ENCODE measurements around the gene HOXC9. TPM values are rescaled to one million over a fixed set of nuclear protein-coding genes. Genes with fewer than 3 reads are reported as not detected.

The HOXC9 gene
- polyA plus RNA-seq, 1 of the 3 experiments (the other 2 are of a cell fraction), result 1.9 TPM

DNA sequence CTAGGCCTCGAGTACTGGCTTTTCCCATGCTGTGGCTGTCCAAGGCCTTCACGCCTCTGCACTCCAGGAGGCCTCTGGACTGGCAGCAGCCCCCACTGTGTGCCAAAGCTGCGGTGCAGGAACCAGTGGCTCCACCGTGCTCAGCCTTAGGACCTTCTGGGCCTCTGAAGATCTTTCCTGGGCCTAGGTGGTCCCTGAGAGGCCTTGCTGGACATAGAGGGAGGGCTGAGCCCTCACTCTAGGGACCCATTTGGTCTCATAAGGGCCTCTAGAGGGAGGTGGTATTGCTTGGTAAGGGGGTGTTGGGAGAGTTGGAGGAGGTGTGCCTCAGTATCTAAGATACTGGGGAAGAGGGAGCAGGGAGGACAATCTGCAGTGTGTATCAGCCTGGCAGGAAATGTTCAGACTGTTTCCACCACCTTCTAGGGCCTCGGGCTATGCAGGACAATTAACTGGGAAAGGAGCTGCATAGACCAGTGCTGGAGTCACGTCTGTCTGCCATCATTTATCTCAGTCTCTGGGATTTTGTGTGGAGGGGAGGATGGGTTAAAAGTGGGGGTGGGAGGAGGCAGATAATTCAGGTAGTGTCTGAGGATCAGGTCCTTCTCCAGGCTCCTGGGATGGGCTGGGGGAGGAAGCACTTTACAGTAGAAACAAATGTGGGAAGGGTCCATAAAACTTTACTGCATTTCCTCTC is 35.8 kb downstream of the HOXC9 start:
- H3K4me1 ChIP-seq (ENCODE audit: control insufficient read depth in 1 of 2, insufficient read depth in 2 of 2, low read depth in 1 of 2, low read length in 1 of 2), result peaks cover 0 to 46% of the 10 kb centered on the region in 2 experiments; a peak in 1 of 4 replicates
- H3K9me3 ChIP-seq, result no peaks in the 10 kb centered on the region
- H3K36me3 ChIP-seq (replicated peaks in 1 of 2; ENCODE audit: control insufficient read depth in 1 of 2, insufficient read depth in 2 of 2, low read length in 1 of 2), result no peaks in the 10 kb centered on the region
- peak; percentile 44 for DNase-seq
- H3K9ac ChIP-seq, result no peak overlapping the region
- CTCF ChIA-PET, result interaction anchor here (1.0 to 23.2 kb wide), 10 partner anchors 12 to 1895 kb away, joined by 3 to 548 read pairs (median 6); partner anchors contain the start of genes DGKA, HOXC4 and SMUG1
- POLR2A ChIA-PET, result interaction anchor here (1.2 to 3.4 kb wide), 3 partner anchors 17 to 100 kb away, joined by 3 to 25 read pairs (median 4); partner anchors contain the start of gene HOXC4
- H4K20me1 ChIP-seq (ENCODE audit: insufficient read depth), result no peaks in the 10 kb centered on the region
- H3K4me2 ChIP-seq, result no peak overlapping the region
- no peaks in the 10 kb centered on the region for H3K79me2 ChIP-seq (ENCODE audit: insufficient read depth)
- H3K4me3 ChIP-seq (ENCODE audit: low read depth in 2 of 2, low read length in 1 of 2), result no peak overlapping the region
- H3K27me3 ChIP-seq (ENCODE audit: insufficient read depth), result no peaks in the 10 kb centered on the region
- 92% methylated on average over 6 of the region's 6 CpGs for WGBS (ENCODE audit: low lambda C conversion rate)
- peak in 1 of 2 experiments; percentile 26; a peak in 1 of 4 replicates for TF ChIP-seq EP300 (IDR thresholded peaks at IDR 0.05; ENCODE audit: borderline replicate concordance in 1 of 2, low read depth in 1 of 2, low read length in 1 of 2)
- no peak for TF ChIP-seq FOXJ3 (CRISPR knock-in tag; IDR thresholded peaks at IDR 0.05)
- no peak; the same call in 1 of the 2 replicates for TF ChIP-seq RCOR1 (IDR thresholded peaks at IDR 0.05; ENCODE audit: low read length)
- TF ChIP-seq, protein P1, sequence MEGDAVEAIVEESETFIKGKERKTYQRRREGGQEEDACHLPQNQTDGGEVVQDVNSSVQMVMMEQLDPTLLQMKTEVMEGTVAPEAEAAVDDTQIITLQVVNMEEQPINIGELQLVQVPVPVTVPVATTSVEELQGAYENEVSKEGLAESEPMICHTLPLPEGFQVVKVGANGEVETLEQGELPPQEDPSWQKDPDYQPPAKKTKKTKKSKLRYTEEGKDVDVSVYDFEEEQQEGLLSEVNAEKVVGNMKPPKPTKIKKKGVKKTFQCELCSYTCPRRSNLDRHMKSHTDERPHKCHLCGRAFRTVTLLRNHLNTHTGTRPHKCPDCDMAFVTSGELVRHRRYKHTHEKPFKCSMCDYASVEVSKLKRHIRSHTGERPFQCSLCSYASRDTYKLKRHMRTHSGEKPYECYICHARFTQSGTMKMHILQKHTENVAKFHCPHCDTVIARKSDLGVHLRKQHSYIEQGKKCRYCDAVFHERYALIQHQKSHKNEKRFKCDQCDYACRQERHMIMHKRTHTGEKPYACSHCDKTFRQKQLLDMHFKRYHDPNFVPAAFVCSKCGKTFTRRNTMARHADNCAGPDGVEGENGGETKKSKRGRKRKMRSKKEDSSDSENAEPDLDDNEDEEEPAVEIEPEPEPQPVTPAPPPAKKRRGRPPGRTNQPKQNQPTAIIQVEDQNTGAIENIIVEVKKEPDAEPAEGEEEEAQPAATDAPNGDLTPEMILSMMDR (IDR thresholded peaks at IDR 0.05), result no peak
- TF ChIP-seq FOXM1 (IDR thresholded peaks at IDR 0.05; ENCODE audit: low read depth), result no peak
- TF ChIP-seq, protein P2, sequence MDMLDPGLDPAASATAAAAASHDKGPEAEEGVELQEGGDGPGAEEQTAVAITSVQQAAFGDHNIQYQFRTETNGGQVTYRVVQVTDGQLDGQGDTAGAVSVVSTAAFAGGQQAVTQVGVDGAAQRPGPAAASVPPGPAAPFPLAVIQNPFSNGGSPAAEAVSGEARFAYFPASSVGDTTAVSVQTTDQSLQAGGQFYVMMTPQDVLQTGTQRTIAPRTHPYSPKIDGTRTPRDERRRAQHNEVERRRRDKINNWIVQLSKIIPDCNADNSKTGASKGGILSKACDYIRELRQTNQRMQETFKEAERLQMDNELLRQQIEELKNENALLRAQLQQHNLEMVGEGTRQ (IDR thresholded peaks at IDR 0.05; ENCODE audit: borderline replicate concordance, low read depth, low read length), result no peak
- TF ChIP-seq NRF1 (IDR thresholded peaks at IDR 0.05; ENCODE audit: low read depth, low read length), result no peak
- TF ChIP-seq SIN3A (IDR thresholded peaks at IDR 0.05; ENCODE audit: borderline replicate concordance, low read depth, low read length), result no peak
- TF ChIP-seq POLR2AphosphoS5 (IDR thresholded peaks at IDR 0.05; ENCODE audit: low read depth, low read length), result no peak
- TF ChIP-seq CHD2 (IDR thresholded peaks at IDR 0.05; ENCODE audit: low read length, partially characterized antibody), result peak; percentile 12
- TF ChIP-seq, protein P3, sequence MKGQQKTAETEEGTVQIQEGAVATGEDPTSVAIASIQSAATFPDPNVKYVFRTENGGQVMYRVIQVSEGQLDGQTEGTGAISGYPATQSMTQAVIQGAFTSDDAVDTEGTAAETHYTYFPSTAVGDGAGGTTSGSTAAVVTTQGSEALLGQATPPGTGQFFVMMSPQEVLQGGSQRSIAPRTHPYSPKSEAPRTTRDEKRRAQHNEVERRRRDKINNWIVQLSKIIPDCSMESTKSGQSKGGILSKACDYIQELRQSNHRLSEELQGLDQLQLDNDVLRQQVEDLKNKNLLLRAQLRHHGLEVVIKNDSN (IDR thresholded peaks at IDR 0.05; ENCODE audit: borderline replicate concordance, low read depth), result no peak
- no peak for TF ChIP-seq ELF1 (IDR thresholded peaks at IDR 0.05)
- TF ChIP-seq, protein P4, sequence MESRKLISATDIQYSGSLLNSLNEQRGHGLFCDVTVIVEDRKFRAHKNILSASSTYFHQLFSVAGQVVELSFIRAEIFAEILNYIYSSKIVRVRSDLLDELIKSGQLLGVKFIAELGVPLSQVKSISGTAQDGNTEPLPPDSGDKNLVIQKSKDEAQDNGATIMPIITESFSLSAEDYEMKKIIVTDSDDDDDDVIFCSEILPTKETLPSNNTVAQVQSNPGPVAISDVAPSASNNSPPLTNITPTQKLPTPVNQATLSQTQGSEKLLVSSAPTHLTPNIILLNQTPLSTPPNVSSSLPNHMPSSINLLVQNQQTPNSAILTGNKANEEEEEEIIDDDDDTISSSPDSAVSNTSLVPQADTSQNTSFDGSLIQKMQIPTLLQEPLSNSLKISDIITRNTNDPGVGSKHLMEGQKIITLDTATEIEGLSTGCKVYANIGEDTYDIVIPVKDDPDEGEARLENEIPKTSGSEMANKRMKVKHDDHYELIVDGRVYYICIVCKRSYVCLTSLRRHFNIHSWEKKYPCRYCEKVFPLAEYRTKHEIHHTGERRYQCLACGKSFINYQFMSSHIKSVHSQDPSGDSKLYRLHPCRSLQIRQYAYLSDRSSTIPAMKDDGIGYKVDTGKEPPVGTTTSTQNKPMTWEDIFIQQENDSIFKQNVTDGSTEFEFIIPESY (IDR thresholded peaks at IDR 0.05; ENCODE audit: borderline replicate concordance, low read depth), result no peak
- H3K27ac ChIP-seq (ENCODE audit: low read depth in 2 of 2, low read length in 1 of 2), result peak overlapping the region in 1 of 2 experiments; percentile 56; a peak in 1 of 4 replicates
- H3K9me2 ChIP-seq, result no peaks in the 10 kb centered on the region
- peaks cover 8% of the 10 kb centered on the region for H3F3A ChIP-seq (replicated peaks; ENCODE audit: insufficient read depth)
- no peak overlapping the region for H2AFZ ChIP-seq (ENCODE audit: low read depth)

Measured in SK-N-SH (cell line).